ENCODE results near the gene TBC1D1. TPM values are rescaled to one million over a fixed set of nuclear protein-coding genes. Genes with fewer than 3 reads are reported as not detected.

The TBC1D1 gene
- total RNA-seq, 2 experiments from 2014 or later: 40.7 to 46.5 TPM

DNA sequence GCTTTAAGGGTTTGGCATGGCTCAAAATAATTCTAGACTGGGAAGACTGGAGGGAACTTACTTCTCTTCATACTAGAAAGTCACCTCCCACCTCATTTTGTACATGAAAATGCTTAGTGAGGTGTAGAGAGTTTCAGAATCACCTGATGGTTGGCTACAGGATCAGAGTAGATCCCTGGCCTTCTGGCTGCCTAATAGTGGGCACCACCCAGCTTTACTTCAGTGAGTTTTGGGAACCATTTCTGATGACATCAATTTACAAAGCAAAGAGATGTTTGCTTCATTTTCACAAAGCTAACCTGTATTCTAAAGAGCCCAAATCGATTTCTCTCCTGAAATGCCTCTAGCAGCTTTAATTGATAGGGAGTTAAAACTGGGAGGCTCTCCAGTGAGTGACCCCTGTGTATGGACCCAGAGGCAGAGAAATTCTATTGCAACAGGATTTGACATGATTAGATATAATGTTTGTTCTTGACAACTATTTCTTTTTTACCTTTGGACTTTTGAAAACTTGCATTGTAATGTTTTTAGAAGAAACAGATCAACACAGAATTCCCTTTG lies 249.8 kb downstream of the TBC1D1 start:
- H3K4me1 ChIP-seq (ENCODE audit: insufficient read depth, low read length): peaks cover 4% of the 10 kb centered on the region
- peaks cover 62% of the 10 kb centered on the region for H3K36me3 Mint-ChIP-seq (ENCODE audit: low read depth)
- H3K27ac ChIP-seq (ENCODE audit: low read depth in 1 of 2, low read length in 2 of 2): no peak overlapping the region
- no peak for ATAC-seq (ENCODE audit: poor library complexity)
- H3K4me3 Mint-ChIP-seq: no peak overlapping the region
- peaks cover 43% of the 10 kb centered on the region for H3K36me3 ChIP-seq (ENCODE audit: insufficient read depth, low read length)
- TF ChIP-seq, protein P1, sequence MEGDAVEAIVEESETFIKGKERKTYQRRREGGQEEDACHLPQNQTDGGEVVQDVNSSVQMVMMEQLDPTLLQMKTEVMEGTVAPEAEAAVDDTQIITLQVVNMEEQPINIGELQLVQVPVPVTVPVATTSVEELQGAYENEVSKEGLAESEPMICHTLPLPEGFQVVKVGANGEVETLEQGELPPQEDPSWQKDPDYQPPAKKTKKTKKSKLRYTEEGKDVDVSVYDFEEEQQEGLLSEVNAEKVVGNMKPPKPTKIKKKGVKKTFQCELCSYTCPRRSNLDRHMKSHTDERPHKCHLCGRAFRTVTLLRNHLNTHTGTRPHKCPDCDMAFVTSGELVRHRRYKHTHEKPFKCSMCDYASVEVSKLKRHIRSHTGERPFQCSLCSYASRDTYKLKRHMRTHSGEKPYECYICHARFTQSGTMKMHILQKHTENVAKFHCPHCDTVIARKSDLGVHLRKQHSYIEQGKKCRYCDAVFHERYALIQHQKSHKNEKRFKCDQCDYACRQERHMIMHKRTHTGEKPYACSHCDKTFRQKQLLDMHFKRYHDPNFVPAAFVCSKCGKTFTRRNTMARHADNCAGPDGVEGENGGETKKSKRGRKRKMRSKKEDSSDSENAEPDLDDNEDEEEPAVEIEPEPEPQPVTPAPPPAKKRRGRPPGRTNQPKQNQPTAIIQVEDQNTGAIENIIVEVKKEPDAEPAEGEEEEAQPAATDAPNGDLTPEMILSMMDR (IDR thresholded peaks at IDR 0.05): no peak
- POLR2A ChIA-PET: no interaction called here
- no peak overlapping the region for H3K27ac Mint-ChIP-seq
- H3K27me3 Mint-ChIP-seq: no peaks in the 10 kb centered on the region
- H3K27me3 ChIP-seq (ENCODE audit: control insufficient read depth in 1 of 2, insufficient read depth in 2 of 2, low read length in 2 of 2): no peaks in the 10 kb centered on the region
- H3K9me3 Mint-ChIP-seq: no peaks in the 10 kb centered on the region
- intact Hi-C loops (cut with DNase I, micrococcal nuclease): no loop called here
- H3K9me3 ChIP-seq (ENCODE audit: control insufficient read depth in 1 of 2, insufficient read depth in 1 of 2, low read length in 2 of 2): no peaks in the 10 kb centered on the region
- no peaks in the 10 kb centered on the region for H3K4me1 Mint-ChIP-seq (ENCODE audit: low read depth)
- H3K4me3 ChIP-seq (ENCODE audit: low read length): no peak overlapping the region
- DNase-seq: no peak
- CTCF ChIA-PET: no interaction called here

- TF ChIP-seq, protein P1 (IDR thresholded peaks at IDR 0.05): no peak
- ChIA-PET POLR2A (no interaction called here), CTCF (no interaction called here)
- Mint-ChIP-seq H3K36me3 (ENCODE audit: low read depth) (peaks cover 50% of the 10 kb centered on the region), H3K27me3 (no peaks in the 10 kb centered on the region), H3K9me3 (no peaks in the 10 kb centered on the region), H3K4me3 (no peak overlapping the region), H3K27ac (no peak overlapping the region), H3K4me1 (ENCODE audit: low read depth) (no peaks in the 10 kb centered on the region)
- Histone ChIP-seq H3K27ac (ENCODE audit: low read depth in 1 of 2, low read length in 2 of 2) (no peak overlapping the region), H3K36me3 (ENCODE audit: insufficient read depth, low read length) (peaks cover 34% of the 10 kb centered on the region), H3K9me3 (ENCODE audit: control insufficient read depth in 1 of 2, insufficient read depth in 1 of 2, low read length in 2 of 2) (no peaks in the 10 kb centered on the region), H3K4me3 (ENCODE audit: low read length) (no peak overlapping the region), H3K27me3 (ENCODE audit: control insufficient read depth in 1 of 2, insufficient read depth in 2 of 2, low read length in 2 of 2) (no peaks in the 10 kb centered on the region), H3K4me1 (ENCODE audit: insufficient read depth, low read length) (no peaks in the 10 kb centered on the region)
- intact Hi-C loops (cut with DNase I, micrococcal nuclease): no loop called here
- ATAC-seq (ENCODE audit: poor library complexity) (no peak), DNase-seq (no peak)
Observed at GRCh38 chr4:38141808-38142500, 251.1 kb downstream of the TBC1D1 start.

- no peaks in the 10 kb centered on the region for H3K27me3 Mint-ChIP-seq
- no peak overlapping the region for H3K4me3 Mint-ChIP-seq
- TF ChIP-seq, protein P1 (IDR thresholded peaks at IDR 0.05): no peak
- CTCF ChIA-PET: no interaction called here
- Histone ChIP-seq H3K9me3 (ENCODE audit: control insufficient read depth in 1 of 2, insufficient read depth in 1 of 2, low read length in 2 of 2) (no peaks in the 10 kb centered on the region), H3K36me3 (ENCODE audit: insufficient read depth, low read length) (peaks cover 14% of the 10 kb centered on the region), H3K4me3 (ENCODE audit: low read length) (no peak overlapping the region), H3K27ac (ENCODE audit: low read depth in 1 of 2, low read length in 2 of 2) (no peak overlapping the region), H3K4me1 (ENCODE audit: insufficient read depth, low read length) (no peaks in the 10 kb centered on the region), H3K27me3 (ENCODE audit: control insufficient read depth in 1 of 2, insufficient read depth in 2 of 2, low read length in 2 of 2) (no peaks in the 10 kb centered on the region)
- H3K9me3 Mint-ChIP-seq: no peaks in the 10 kb centered on the region
- intact Hi-C loops (cut with DNase I, micrococcal nuclease): no loop called here
- no peaks in the 10 kb centered on the region for H3K4me1 Mint-ChIP-seq (ENCODE audit: low read depth)
- POLR2A ChIA-PET: no interaction called here
- no peak overlapping the region for H3K27ac Mint-ChIP-seq
- ATAC-seq (ENCODE audit: poor library complexity) (no peak), DNase-seq (no peak)
- peaks cover 30% of the 10 kb centered on the region for H3K36me3 Mint-ChIP-seq (ENCODE audit: low read depth)
Observed at GRCh38 chr4:38144031-38144430, 253.1 kb downstream of the TBC1D1 start.

Measured in CD4-positive, alpha-beta T cell (primary cell).